ENCODE results near the gene TNFAIP2. TPM values are rescaled to one million over a fixed set of nuclear protein-coding genes. Genes with fewer than 3 reads are reported as not detected.
"Not testable (repeated sequence)": the region's sequence is repeated elsewhere in the genome, so short reads cannot be mapped to it uniquely, and the experiment has no call there.

Gene TNFAIP2
- total RNA-seq, 1 donor from 2014 or later: 18.2 TPM

- no peak for DNase-seq
Observed at GRCh38 chr14:103135333-103136260, 12.3 kb downstream of the TNFAIP2 start.

GRCh38 chr14:103136388-103137271 is 13.4 kb downstream of the TNFAIP2 start:
- no peak for DNase-seq

GRCh38 chr14:103137689-103138300 is 14.5 kb downstream of the TNFAIP2 start:
- DNase-seq: no peak

- DNase-seq: no peak
Observed at GRCh38 chr14:103138301-103139131, 15.3 kb downstream of the TNFAIP2 start.

- no peak for DNase-seq
Observed at GRCh38 chr14:103139132-103140025, 16.1 kb downstream of the TNFAIP2 start.

- no peak for DNase-seq
Observed at GRCh38 chr14:103140316-103141109, 17.3 kb downstream of the TNFAIP2 start.

- no peak for DNase-seq
Observed at GRCh38 chr14:103141117-103141796, 18.0 kb downstream of the TNFAIP2 start.

GRCh38 chr14:103142026-103142425 is 18.8 kb downstream of the TNFAIP2 start:
- DNase-seq: no peak

- no peak for DNase-seq
Observed at GRCh38 chr14:103142721-103143302, 19.6 kb downstream of the TNFAIP2 start.

- DNase-seq: no peak
Observed at GRCh38 chr14:103143506-103143905, 20.2 kb downstream of the TNFAIP2 start.

GRCh38 chr14:103144085-103144484 is 20.8 kb downstream of the TNFAIP2 start:
- no peak for DNase-seq

GRCh38 chr14:103146141-103146709 is 23.0 kb downstream of the TNFAIP2 start:
- no peak for DNase-seq

GRCh38 chr14:103149351-103150237 is 26.3 kb downstream of the TNFAIP2 start:
- DNase-seq: no peak

- DNase-seq: no peak
Observed at GRCh38 chr14:103151270-103151945, 28.1 kb downstream of the TNFAIP2 start.

- DNase-seq: no peak
Observed at GRCh38 chr14:103155010-103155409, 31.7 kb downstream of the TNFAIP2 start.

- not testable (repeated sequence) for DNase-seq
Observed at GRCh38 chr14:103155416-103155815, 32.2 kb downstream of the TNFAIP2 start.

Measured in occipital lobe (tissue), 2 donors.